Activated CD4-positive, CD25-positive, alpha-beta regulatory T cell treated with anti-CD3 and anti-CD28 coated beads, Interleukin-2, amount 50 U/mL, for 72 hours (primary cell): ENCODE measurements around the gene CABS1.

Experiments
- DNase-seq: peaks from one replicate; pipeline ENCODE4 v3.0.0; 2021

CABS1 gene

DNA sequence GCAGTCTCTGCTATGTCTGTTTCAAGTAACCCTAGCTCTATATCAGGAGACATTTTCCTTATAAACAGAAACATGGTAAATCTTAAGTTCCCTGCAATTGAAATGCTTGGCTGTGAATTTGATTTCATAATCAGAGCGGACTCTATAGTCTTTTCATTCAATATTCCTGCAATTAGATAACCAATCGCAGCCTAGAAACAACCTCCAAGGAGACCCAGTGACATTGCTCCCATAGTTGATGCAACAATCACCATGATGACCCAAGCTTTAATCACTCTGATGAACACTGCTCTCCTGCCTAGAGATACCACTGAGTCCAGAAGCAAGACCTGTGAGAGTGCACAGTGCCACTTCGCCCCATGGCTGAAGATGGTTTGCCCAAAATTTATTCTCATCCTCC is at the start of gene CABS1:
TSS of gene CABS1 (plus strand) at position 301 of the 400 bp plus-strand sequence. CDS start at position 360, 59 bp downstream.
- no peak for DNase-seq

DNA sequence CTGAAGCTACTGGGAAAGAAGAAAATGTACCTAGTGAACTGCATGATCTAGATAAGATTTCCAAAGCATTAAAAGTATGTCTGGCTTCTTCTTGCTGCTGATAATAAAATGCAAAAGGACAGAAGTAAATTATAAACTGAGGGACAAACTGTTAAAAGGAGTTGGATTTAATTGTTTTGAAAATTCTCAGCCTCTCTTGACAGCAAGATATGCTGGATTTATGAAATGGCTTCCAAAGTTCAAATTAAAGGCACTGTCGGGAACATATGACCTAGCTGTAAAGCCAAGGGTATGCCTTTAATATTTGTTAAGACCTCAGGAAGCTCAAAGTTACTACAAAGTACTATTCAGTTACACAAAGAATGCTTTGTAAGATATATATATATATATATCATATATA is 46.1 kb upstream of the CABS1 start:
- DNase-seq, result no peak

DNA sequence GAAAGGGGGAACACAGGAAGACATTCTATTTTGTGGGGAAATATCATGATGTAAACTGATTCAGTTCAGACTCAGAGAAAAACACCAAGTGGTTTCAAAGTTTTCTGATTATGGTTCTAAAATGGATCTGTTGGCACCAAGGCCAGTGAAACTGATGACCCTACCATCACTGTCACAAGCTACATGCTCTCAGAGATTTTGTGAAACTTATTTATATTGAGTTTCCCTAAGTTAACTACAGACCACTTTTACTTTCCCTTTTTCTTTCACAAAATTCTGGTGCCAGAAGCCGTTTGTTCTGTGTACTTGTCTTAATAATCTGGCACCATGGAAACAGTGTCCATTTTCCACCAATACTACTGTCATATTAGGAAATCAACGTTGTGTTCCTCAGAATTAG is 43.4 kb upstream of the CABS1 start:
- no peak for DNase-seq

DNA sequence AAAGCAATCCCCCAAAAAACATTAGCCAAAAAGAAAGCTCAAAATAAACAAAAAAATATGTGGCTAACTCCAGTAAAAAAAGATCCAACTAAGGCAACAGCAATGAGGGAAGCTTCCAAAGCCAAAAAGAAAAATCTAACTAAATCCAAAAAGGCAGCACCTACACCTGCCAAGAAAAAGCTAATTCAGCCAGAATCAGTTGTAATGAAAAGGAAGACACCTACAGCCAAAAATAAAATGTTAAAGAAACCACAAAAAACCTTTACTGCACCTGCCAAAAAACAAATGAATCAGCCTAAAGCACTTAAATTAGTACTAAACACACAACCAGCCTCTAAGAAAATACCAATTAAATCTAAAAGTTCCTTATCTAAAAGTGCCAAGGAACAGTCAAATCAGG is 37.2 kb upstream of the CABS1 start:
- no peak for DNase-seq

DNA sequence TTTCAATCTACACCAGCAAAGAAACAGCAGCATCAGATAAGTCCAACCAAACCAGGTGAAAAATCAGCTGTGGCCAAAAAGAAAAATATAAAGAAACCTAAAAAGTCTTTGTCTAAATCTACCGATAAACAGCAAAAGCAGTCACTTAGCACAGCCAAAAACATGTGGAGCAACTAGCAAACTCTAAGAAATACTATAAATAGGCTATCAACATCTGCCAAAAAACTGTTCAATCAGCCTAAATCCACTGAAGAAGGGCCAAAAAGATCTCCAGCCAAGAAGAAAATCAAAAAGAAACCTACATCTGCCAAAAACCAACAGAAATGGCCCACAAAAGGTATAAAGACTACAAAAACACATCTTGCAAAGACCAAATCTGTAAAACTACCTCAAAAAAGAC is 36.7 kb upstream of the CABS1 start:
- no peak for DNase-seq

DNA sequence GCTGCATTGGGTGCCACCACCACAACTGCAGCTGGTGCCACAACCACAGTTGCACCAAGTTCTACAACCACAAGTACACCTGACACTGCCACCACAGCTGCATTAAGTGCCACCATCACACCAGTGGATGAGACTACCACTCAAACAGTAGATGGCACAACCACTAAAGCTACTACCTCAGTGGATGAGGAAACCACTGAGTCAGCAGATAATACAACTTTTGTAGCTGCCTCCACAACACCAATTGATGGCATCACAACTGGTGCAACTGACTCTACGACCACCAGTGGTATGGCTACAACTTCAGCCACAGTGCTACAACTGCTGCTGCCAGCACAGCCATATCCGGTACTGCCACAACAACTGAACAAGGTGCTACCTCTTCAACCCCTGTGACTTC is 35.1 kb upstream of the CABS1 start:
- DNase-seq, result no peak

DNA sequence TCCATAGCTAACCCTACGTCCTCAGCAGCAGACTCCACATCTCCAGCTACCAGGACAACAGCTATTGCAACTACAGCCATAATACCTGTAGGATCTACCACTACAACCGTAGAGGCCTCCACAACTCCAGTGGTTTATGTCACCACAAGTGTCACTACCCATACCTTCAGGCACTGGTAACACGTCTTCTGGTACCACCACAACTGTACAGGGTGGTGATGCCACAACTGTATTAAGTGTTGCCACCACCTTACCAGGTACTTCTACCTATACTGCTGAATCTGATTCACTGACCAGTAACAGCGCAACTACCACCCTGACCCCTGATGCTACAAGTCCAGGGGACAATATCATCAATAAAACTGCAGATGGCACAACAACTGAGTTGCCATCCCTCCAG is 34.6 kb upstream of the CABS1 start:
- no peak for DNase-seq

DNA sequence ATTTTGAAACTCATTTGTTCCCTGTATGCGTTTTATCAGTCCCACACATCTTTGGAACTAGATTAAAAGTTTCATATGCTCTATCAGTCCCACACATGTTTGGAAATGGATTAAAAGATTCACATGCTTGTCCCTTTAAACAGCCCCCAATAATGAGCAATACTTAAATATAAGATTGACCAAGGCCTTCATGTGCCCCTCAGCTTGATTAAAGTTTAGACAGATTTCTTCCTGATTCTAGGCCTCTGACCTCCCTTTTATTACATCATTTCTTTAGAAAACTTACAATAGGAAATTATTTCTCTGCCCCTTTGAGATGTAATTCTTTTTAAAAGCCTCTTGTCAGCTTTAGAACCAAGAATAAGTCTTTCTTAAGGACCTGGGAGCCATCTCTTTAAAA is 31.7 kb upstream of the CABS1 start:
- no peak for DNase-seq

DNA sequence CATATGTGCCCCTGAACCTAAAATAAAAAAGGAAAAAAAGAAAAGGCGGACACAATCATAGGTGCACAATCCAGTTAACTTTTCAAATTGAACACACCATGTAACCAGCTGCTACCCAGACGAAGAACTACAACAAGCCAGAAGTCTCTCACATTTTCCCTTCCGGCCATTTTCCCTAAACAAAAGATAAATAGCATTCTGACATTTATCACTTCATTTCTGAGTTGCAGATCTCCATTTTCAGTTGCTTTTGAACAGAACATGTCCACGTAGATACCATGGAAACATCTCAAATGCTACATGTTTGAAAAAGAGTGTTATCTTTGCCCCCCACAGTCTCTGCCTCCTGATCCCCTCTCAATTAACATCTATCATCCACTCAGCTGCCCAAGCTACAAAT is 29.2 kb upstream of the CABS1 start:
- no peak for DNase-seq

DNA sequence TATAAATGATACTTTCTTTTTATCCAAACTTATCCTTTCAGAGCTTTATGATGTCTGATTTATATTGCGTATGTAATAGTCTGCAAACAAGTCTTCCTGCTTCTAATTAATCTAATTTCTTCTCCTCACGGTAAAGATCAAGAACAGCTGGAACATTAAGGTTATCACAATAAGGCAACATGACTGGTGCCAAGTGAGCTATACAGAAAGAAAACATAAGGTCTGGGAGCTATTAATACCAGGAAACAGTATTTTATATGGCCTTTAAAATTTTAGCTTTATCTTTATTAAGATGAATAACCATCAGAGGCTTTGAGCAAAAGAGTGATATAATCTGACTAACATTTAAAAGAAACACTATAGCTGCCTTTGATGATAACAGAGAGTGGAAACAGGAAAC is 28.7 kb upstream of the CABS1 start:
- DNase-seq, result no peak

DNA sequence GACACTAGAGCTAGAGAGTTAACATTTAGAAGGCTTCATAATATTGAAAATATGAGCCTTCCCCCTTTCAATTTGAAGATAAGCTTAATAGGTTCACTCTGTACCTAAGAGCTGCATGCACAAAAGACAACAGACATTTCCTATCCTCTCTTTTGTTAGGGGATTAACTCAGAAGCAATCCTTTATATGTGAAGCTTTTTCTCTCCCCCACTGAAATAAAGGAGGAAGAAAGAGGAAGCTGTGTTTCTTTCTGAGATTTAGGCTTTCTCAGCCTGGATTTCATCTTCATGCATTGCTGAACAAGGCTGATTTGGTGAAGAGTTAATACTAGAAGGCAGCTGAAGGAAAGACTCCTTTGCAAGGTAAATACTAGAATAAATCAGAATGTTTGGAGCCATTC is 21.0 kb upstream of the CABS1 start:
- DNase-seq, result no peak

DNA sequence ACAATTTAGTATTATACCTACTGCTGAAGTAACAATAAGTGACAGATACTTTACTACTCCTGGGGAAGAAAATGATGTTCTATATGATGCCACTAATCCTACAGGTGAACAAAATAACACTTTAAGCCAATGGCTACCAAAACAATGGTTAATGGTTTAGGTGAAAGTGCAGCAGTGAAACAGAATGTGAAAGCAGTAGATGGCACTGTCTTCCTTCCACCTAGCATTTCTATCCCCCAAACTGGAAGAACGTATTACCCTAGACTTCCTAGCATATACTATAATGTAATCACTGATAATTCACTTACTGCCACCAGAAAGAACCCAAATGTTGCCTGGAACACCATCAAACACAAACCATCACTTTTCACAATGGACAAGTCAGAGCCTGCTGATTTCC is 18.9 kb upstream of the CABS1 start:
- DNase-seq, result no peak

DNA sequence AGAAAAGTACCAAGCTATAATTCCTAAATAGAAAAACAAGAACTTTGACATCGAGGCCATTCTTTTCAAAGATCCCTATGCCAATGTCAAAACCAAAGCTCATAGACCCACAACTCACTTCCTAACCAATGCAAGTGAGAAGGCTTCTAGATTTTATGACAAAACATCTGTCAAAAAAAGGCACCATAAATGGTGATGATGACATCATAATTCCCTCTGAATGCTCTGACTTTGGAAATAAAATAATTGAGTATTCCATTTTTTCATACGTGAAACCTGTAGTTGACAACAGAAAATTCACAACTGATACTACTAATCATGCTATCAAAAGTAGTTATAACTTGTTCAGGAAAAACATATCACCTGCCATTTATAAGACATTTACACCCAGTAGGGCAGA is 8.7 kb upstream of the CABS1 start:
- DNase-seq, result no peak

DNA sequence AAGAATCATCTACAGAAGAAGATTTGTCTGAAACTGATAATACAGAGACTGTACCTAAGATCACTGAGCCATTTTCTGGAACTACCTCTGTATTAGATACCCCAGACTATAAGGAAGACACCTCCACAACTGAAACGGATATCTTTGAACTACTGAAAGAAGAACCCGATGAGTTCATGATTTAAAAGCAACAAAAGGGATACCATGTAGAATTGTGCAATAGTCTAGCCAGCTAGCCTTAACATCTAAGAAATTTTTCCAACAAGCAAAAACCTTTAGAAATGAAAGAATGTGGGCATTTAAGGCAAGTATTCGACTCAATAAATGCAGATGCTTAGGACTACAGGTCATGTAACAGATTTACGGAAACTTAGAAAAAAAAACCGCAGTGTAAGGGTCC is 1.3 kb downstream of the CABS1 start:
- no peak for DNase-seq

DNA sequence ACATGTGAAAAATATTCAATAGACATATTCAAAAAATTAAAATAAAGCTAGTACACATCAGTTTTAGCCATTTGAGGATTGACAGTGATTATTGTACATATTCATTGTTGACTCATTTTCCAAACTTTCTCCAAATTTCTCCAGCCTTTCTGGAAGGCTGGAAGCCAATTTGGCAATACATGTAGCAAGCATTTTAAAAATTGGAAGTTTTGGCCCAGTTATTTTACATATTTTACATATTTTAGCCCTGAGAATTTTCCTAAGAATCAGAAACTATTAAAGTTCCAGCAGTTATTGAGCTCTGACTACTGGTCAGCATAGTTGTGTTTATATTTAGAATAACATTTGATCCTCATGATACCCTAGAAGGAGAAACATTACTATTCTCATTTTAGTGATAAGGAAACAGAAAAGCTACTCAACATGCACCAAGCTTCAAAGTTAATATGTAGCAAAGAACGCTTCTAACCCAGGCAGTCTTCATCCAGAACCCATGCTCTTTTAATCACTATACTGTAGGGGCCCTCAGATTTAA is 3.2 kb downstream of the CABS1 start:
- no peak for DNase-seq

DNA sequence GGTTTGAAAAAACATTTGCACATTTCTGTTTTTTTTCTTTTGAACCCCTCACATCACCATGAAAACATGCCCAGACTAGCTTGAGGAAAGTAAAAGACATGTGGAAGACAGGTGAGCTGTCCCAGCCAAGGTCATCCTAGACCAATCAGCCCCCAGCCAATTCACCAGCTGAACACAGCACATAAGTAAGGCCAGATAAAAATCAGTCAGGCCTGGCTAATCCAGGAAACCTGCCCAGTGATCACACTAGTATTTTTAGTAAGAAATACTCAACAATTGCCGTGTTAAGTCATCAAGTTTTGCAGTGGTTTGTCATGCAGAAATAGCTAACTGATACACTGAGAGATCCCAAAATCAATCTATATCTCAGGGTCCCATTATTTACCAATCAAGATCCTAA is 21.4 kb downstream of the CABS1 start:
- no peak for DNase-seq

DNA sequence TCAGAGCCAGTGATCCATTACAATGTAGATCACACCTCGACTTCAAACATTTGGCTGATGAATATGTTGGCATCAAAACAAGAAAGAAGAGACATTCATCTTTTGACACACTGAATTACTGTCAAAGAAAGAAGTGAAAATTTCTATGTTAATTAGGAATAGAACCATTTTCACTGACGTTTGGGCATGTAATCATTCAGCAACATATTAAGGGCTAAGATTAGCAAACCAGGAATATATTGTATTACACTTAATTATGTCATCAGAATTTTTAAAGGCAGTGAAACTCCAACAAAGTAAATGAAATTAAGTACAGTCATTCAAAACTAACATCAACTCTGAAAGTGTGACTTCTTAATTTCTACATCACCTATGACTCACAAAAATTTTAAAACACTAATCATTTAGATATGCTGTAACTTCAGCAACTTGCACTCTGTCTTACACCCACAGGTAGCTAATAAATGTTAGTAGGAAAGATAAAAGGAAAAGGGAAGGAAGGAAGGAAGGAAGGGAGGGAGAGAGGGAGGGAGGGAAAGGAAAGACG is 24.4 kb downstream of the CABS1 start:
- DNase-seq, result no peak

DNA sequence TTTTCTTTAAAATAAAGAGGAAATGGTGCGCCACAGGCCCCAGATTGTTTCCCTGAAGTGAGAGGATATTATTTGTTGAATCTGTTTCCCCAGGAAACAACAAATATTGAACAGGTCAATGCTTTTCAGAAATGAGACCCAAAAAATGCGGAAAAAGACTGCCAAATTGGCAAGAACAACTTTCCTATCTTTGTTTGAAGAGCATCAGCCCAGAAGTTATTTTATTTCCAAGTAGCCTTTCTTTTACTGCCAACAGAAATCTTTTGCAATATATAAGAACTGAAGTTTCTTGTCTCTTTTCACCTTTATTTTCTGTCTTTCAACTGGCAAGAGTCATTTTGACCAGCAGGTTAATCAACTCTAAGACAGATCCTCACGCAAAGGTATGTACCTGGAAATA is 25.7 kb downstream of the CABS1 start, which contains the start of gene SMR3A:
TSS of gene SMR3A (plus strand) at position 301 of the 400 bp plus-strand sequence. CDS start 1,356 bp downstream, outside the sequence.
- no peak for DNase-seq

DNA sequence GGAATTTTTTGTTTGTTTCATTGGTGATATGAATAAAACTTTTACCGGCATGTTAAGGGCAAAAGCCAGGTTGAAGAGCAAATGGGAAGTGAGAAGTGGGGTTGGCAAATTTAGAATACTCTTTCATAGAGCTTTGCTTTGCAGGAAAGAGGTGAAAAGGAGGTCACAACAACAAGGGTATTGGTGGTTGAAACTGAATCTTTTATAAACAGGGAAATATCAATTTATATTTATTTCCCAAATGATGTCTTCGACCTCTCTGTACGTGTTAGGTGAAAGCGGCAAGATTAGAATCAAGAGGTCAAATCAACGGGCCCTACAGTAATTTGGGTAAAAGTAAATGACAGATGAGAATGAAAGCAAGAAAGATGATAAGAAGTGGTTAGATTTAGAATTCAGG is 29.2 kb downstream of the CABS1 start:
- no peak for DNase-seq

DNA sequence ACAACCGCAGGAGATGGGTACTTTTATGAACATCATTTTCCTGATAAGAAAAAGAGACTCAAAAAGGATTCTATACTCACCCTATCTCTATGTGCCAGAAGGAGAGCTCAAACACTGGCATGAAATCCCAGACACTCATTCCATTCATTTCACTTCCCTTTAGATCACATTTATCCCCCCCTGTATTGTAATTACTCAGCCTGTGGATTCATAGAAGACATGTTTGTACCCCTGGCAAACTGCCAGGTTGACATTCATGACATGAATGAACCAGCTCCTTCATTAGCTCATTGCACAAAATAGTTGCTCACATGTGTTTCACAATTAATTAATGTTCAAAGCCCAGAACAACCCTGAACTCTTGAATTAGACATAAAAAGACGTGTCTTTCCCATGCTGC is 30.7 kb downstream of the CABS1 start:
- DNase-seq, result no peak

DNA sequence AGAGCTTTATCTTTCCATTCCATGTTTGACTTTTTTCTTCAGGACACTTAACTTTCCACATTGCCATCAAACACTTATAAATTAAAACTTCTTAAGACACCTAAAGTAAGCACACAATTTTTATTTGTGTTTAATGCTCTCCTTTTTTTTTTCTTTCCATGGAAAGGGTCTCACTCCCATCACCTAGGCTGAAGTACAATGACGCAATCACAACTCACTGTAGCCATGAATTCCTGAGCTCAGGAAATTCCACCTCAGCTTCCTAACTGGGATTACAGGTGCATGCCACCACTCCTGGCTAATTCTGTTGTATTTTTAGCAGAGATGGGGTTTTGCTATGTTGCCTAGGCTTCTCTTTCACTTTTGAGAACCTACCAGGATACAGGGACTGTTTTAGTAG is 33.0 kb downstream of the CABS1 start:
- DNase-seq, result no peak

DNA sequence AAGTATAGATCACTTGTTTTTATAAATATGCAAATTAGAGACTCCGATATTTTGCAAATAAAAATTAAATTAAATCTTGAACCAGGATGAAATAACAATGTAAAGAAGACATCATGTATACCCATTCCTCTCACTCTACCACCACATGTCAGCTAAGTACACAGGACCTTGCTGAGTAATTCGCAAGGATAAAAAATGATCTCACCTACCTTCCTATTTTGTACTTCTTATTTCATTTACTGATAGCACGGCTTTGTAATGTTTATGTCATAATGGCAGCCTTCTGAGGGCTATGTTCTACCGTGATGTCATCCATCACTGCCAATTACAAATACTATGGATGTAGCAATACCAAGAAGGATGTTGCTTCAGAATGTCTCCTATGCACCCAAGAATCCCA is 37.2 kb downstream of the CABS1 start:
- no peak for DNase-seq

DNA sequence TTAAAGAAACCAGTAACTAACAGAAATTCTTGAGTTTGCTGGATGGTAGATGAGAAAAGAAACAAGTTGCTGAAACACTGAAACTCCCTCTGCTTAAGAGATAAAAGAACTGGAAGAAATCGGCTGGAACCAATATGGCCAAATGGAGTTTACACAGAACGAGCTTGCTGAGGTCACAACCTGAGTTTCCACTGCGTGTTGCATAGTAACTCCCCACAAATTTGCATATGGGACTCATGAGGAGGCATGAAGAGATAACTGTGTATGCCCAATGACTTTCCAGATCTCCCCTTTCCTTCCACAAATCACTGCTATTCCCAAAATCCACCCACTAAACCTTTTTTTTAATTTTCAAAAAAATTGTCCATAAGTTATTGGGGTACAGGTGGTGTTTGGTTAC is 38.0 kb downstream of the CABS1 start:
- no peak for DNase-seq

DNA sequence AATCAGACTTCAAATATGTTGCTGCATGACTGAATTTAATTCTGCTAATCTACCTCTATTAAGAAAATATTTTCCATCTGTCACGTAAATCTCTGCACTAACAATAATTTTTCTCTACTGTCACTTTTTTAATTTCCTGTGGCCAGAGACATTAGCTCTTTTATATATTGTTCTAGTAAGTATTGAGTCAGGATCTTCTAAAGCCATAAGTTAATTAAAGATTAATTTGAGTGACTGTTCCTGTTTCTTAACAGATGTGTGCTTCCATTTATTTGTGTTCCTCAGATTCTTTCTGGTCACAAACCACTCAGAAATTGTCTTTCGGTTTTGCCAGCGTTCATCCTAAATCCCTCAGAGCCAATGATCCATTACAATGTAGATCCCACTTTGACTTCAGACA is 45.8 kb downstream of the CABS1 start:
- DNase-seq, result no peak

DNA sequence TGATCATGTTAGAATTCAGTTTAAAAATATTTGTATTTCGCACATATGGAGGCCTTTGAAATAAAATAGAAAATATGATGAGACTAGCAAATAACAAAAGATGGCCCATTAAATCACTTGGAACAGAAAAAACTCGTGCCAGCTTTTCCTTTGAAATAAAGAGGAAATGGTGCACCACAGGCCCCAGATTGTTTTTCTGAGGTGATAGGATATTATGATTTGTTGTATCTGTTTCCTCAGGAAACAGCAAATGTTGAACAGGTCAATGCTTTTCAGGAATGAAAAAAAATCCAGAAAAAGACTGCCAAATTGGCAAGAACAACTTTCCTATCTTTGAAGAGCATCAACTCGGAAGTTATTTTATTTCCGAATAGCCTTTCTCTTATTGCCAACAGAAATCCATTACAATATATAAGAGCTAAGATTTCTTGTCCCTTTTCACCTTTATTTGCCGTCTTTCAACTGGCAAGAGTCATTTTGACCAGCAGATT is 48.0 kb downstream of the CABS1 start, which contains the start of gene SMR3B:
TSS of gene SMR3B (plus strand) at position 441 of the 491 bp plus-strand sequence. CDS start 1,380 bp downstream, outside the sequence.
- DNase-seq, result no peak
